ENCODE measurements around the gene HSD3B1. TPM values are rescaled to one million over a fixed set of nuclear protein-coding genes. Genes with fewer than 3 reads are reported as not detected.

Gene HSD3B1
- total RNA-seq, 1 donor from 2014 or later, result not detected

DNA sequence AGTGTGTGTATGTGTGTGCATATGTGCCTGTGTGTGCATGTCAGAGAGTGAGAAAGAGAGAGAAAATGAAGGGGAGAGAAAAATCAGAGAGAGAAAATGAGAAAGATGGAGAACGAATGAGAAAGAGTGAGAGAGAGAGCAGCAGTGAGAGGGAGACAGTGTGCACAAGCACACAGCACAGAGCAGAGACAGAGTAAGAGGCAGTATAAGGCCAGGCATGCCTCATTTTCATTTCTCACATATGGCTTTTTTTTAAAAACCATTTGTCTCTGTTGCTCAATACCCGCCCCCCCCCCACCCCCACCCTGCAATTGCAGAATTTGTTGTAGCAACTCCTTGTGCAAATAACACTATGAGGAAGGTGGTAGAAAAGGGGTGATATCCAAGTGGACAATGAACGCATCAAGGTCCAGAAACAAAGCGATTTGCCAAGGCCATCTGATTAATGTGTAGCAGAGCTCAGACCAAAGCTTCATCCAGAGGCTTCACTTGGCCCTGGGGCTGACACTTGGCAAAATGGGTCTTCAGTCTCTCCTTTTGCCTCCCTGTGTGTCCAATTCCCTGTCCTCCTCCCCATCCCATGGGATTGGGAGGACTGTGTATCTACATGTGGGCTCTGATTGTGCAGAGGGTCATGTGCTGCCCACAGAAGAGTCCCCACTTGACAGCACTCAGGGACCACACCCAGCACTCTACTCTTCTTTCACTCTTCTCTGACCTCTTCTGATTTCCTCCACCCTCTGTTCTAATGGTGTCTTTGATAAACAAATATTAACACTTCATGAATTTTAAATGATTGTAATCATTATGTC is 38.9 kb upstream of the HSD3B1 start:
- H3K27me3 ChIP-seq (ENCODE audit: control insufficient read depth, insufficient read depth, low read length), result no peaks in the 10 kb centered on the region
- H3K4me3 ChIP-seq (ENCODE audit: low read depth, low read length), result no peak overlapping the region
- DNase-seq (ENCODE audit: low read depth), result no peak
- TF ChIP-seq, protein P1, sequence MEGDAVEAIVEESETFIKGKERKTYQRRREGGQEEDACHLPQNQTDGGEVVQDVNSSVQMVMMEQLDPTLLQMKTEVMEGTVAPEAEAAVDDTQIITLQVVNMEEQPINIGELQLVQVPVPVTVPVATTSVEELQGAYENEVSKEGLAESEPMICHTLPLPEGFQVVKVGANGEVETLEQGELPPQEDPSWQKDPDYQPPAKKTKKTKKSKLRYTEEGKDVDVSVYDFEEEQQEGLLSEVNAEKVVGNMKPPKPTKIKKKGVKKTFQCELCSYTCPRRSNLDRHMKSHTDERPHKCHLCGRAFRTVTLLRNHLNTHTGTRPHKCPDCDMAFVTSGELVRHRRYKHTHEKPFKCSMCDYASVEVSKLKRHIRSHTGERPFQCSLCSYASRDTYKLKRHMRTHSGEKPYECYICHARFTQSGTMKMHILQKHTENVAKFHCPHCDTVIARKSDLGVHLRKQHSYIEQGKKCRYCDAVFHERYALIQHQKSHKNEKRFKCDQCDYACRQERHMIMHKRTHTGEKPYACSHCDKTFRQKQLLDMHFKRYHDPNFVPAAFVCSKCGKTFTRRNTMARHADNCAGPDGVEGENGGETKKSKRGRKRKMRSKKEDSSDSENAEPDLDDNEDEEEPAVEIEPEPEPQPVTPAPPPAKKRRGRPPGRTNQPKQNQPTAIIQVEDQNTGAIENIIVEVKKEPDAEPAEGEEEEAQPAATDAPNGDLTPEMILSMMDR (IDR thresholded peaks at IDR 0.05; ENCODE audit: insufficient read depth, low read length, severe bottlenecking), result no peak
- FAIRE-seq, result no peak
- no peaks in the 10 kb centered on the region for H3K36me3 ChIP-seq (ENCODE audit: control insufficient read depth, insufficient read depth, low read length)

DNA sequence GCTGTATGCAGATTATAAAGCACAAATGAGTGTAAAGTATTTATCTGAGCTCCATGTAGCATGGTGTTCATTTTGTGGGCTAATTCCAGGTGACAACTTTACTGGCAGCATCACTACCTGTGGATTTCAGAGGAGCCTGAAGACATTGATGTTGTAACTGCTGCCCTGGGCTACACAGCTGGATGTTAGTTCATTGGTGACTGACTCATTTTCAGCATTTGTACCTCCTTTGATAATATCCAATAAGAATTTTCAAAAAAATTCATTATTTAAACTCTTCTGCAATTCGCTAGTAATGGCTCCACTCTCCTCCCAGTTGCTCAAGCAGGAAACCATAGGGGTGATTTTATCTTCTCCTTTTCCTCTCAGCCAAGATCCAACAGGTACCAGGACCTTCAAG is 37.3 kb upstream of the HSD3B1 start:
- DNase-seq (ENCODE audit: low read depth) (peak; percentile 56), FAIRE-seq (no peak)
- Histone ChIP-seq H3K4me3 (ENCODE audit: low read depth, low read length) (no peak overlapping the region), H3K36me3 (ENCODE audit: control insufficient read depth, insufficient read depth, low read length) (no peaks in the 10 kb centered on the region), H3K27me3 (ENCODE audit: control insufficient read depth, insufficient read depth, low read length) (no peaks in the 10 kb centered on the region)
- TF ChIP-seq, protein P1 (IDR thresholded peaks at IDR 0.05; ENCODE audit: insufficient read depth, low read length, severe bottlenecking), result no peak

DNA sequence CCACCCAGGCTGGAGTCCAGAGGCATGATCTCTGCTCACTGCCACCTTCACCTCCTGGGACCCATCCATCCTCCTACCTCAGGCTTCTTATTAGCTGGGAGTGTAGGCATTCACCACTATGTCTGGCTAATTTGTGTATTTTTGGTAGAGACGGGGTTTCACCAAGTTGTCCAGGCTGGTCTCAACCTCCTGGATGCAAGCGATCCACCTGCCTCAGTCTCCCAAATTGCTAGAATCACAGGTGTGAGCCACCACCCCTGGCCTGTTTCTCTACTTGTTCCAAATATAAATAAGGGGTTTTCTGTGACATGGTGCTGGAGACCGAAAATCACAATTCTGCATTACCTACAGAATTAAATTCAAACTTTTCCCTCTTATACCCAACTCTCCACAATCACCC is 36.6 kb upstream of the HSD3B1 start:
- Histone ChIP-seq H3K27me3 (ENCODE audit: control insufficient read depth, insufficient read depth, low read length) (no peaks in the 10 kb centered on the region), H3K4me3 (ENCODE audit: low read depth, low read length) (no peak overlapping the region), H3K36me3 (ENCODE audit: control insufficient read depth, insufficient read depth, low read length) (no peaks in the 10 kb centered on the region)
- no peak for DNase-seq (ENCODE audit: low read depth)
- no peak for FAIRE-seq
- TF ChIP-seq, protein P1 (IDR thresholded peaks at IDR 0.05; ENCODE audit: insufficient read depth, low read length, severe bottlenecking), result no peak

DNA sequence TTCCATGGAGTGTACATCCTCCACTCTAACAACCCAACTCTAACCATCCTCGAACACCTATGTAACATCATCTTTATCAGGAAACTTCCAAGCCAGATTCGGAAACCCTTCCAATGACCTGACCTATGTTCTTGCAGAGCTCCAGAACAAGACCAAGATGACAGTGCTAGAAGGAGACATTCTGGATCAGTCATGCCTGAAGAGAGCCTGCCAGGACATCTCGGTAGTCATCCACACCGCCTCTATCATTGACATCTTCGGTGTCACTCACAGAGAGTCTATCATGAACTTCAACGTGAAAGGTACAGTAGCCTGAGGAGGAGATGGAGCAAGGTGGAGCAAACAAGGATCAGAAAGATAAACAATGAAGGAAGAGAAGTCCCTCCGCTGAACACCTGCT is 36.1 kb upstream of the HSD3B1 start:
- H3K27me3 ChIP-seq (ENCODE audit: control insufficient read depth, insufficient read depth, low read length), result no peaks in the 10 kb centered on the region
- DNase-seq (ENCODE audit: low read depth), result no peak
- no peak overlapping the region for H3K4me3 ChIP-seq (ENCODE audit: low read depth, low read length)
- FAIRE-seq, result peak; percentile 43
- TF ChIP-seq, protein P1 (IDR thresholded peaks at IDR 0.05; ENCODE audit: insufficient read depth, low read length, severe bottlenecking), result no peak
- H3K36me3 ChIP-seq (ENCODE audit: control insufficient read depth, insufficient read depth, low read length), result no peaks in the 10 kb centered on the region

DNA sequence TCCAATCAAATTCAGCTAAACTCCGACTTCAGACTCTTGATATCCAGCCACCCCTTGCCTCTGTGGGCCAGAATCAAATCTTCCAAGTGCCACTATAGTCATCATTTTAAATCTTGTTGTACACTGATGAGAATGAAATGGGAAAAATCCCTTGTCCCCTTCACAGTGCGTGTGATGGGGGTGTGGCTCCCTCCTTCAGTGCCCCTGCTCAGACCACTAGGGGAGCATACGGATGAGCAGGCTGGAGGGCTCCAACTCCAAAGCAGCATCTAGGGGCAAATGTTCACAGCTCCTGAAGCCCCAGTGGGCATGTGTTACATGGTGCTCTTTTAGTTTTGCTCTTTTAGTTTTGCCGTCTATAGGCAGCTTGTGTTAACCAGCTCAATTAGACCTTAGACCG is 35.4 kb upstream of the HSD3B1 start:
- H3K27me3 ChIP-seq (ENCODE audit: control insufficient read depth, insufficient read depth, low read length), result no peaks in the 10 kb centered on the region
- TF ChIP-seq, protein P1 (IDR thresholded peaks at IDR 0.05; ENCODE audit: insufficient read depth, low read length, severe bottlenecking), result no peak
- FAIRE-seq, result no peak
- no peak overlapping the region for H3K4me3 ChIP-seq (ENCODE audit: low read depth, low read length)
- no peaks in the 10 kb centered on the region for H3K36me3 ChIP-seq (ENCODE audit: control insufficient read depth, insufficient read depth, low read length)
- no peak for DNase-seq (ENCODE audit: low read depth)
